Hepatocyte (in vitro differentiated cells): ENCODE results near the gene MAGI1.

Source experiments
- CTCF ChIP-seq: fragments of 200-600 bp; sonication (generic); IDR thresholded peaks from 2 replicates; pipeline ENCODE4 v1.5.1; 2016; ENCODE audit warnings: antibody characterized with exemption, mild to moderate bottlenecking; ENCODE audit not compliant: poor library complexity
- EZH2 ChIP-seq: fragments of 200-600 bp; sonication (generic); IDR thresholded peaks from 2 replicates; pipeline ENCODE4 v1.6.1; 2016; ENCODE audit warnings: antibody characterized with exemption, mild to moderate bottlenecking, borderline replicate concordance
- EZH2phosphoT487 ChIP-seq: fragments of 200-600 bp; sonication (generic); IDR thresholded peaks from one replicate; pipeline ENCODE4 v1.6.1; 2018; ENCODE audit warnings: antibody characterized with exemption, mild to moderate bottlenecking, low read depth, moderate library complexity; ENCODE audit not compliant: unreplicated experiment, severe bottlenecking

GRCh38 chr3:65562447-65562846 is 476.3 kb downstream of the MAGI1 start:
- no peak for TF ChIP-seq CTCF
- TF ChIP-seq EZH2: no peak
- TF ChIP-seq EZH2phosphoT487: no peak
